Stimulated activated CD4-positive, alpha-beta T cell treated with anti-CD3 and anti-CD28 coated beads, Interleukin-1b, Interleukin-23, amount 100 ng/mL, for 48 hours (primary cell): Measurements from ENCODE around the gene MEF2B.

Experiments
- DNase-seq: peaks from one replicate; pipeline ENCODE4 v3.0.0-alpha.2; 2020

MEF2B gene

DNA sequence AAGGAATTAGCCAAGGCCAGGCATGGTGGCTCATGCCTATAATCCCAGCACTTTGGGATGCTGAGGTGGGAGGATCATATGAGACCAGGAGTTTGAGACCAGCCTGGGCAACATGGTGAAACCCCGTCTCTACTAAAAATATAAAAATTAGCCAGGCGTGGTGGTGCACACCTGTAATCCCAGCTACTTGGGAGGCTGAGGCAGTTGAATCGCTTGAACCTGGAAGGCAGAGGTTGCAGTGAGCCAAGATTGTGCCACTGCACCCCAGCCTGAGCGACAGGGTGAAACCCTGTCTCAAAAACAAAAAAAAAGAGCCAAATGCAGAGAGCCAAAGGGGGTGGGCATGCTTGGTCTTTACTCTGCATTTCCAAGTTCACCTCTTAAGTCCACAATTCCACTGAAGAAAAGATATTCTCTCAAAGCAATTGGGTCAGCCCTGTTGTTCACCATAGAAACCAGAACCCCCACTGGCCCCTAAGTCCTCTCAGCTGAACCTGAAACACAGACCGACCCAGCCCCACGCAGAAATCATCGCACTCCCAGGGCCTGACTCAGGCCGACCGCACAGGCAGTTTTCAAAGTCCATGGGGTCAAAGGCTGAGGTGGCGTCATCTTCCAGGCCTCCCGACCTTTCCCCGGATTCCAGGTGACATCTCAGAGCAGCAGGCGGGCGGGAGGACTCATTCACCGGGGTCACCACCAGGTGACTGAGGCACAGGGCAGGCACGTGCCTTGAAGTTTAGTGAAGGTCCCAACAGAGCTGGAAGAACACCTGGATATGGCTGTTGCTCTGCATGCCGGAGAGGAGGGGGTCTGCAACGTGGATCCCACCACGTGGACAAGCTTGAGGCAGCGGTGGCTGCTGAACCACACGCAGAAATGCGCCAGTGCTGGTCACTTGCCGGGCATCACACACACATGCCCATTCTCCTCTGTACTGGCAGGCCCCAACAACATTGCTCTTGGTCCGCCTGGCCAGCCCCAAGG lies 73.1 kb downstream of the MEF2B start:
- no peak for DNase-seq

DNA sequence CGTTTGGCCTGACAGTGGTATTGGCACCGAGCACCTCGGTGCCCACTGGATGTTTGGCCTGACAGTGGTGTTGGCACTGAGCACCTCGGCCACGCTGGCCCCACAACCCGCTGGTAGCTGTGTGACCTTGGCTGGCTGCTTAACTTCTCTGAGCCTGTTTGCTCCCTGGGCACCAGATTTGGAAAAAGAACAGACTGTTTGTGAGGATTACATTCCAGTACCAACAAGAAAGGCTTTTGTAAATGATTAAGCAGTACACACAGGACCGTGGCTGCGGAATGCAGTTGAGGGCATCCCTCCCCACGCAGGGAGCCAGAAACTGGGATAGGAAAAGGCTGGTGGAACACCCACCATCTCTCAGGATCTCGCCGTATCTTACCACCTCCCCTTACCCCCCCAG lies 74.4 kb downstream of the MEF2B start:
- DNase-seq: no peak
